ENCODE data around the gene RBMS1.
A peak's percentile ranks its signal among the peaks of the same experiment; 100 is the strongest.

Gene RBMS1

DNA sequence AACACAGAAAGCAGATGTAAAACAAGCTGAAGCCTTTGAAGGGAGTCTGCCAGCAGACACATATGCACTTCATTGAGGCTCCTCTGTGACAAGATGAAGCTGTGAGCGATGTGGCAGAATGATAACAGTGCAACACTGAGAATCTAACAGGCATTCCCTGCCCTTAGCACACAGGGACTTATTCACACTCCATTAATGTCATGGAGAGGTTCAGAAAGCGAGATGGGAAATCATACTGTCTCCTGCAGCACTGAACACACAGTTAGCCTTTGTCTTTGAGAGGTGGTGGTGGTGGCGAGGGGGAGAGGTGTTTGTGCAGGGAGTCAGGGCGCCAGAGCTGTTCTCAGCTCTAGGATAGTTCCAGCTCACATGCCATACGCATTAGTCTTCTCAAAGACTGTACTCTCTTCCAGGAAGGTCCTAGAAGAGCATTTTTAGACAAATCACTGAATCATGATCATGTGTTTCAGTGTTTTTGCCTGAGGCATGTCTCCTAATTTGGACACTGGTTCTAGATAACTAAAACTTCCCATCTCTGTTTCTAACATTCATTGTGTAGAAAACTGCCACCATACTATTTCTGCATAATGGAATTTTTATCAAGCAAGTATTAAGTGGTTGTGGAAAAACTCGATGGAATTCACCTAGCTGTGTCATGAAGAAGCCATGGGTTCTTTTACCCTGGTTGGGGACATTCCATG is 200.1 kb downstream of the RBMS1 start:
- no peaks in the 10 kb centered on the region for H3K9me3 ChIP-seq (ENCODE audit: control insufficient read depth, insufficient read depth, low read length)
- no peaks in the 10 kb centered on the region for H3F3A ChIP-seq (ENCODE audit: control insufficient read depth, insufficient read depth)
- H3K4me3 ChIP-seq (ENCODE audit: low read length) = no peak overlapping the region
- H3K9me2 ChIP-seq (replicated peaks; ENCODE audit: control insufficient read depth, low read length) = no peaks in the 10 kb centered on the region
- no peaks in the 10 kb centered on the region for H3K79me2 ChIP-seq (ENCODE audit: control insufficient read depth, low read length)
- TF ChIP-seq EZH2phosphoT487 (IDR thresholded peaks at IDR 0.05; ENCODE audit: borderline replicate concordance, low read length) = no peak
- no peaks in the 10 kb centered on the region for H3K36me3 ChIP-seq (ENCODE audit: control insufficient read depth, low read length)
- no peak overlapping the region for H3K27ac ChIP-seq (ENCODE audit: low read depth, low read length)
- no peaks in the 10 kb centered on the region for H3K27me3 ChIP-seq (ENCODE audit: control insufficient read depth, low read length)
- H3K4me1 ChIP-seq (ENCODE audit: control insufficient read depth, low read length) = no peaks in the 10 kb centered on the region
- no peaks in the 10 kb centered on the region for H4K20me1 ChIP-seq (ENCODE audit: control insufficient read depth, insufficient read depth, low read depth, low read length)
- H3K4me2 ChIP-seq (ENCODE audit: low read length) = no peak overlapping the region

DNA sequence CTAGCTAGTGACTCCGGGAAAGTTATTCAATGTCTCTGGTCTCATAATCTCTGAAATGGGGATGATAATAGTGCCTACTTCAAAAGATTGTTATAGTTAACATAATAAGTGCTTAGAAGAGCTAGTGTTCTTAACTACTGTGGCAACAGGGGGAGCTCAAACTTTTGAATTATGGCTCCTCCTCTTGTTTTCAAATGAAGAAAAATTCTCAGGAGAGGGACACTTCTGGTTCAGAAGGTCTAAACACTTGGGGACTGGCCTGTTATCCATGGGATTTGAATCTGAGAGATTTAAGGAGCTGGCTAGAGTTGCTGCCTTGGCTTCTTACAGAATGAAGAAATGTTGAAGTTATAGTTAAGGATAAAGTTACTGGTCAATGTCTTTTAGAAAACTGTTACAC is 201.4 kb downstream of the RBMS1 start:
- H3K9me2 ChIP-seq (replicated peaks; ENCODE audit: control insufficient read depth, low read length) = no peaks in the 10 kb centered on the region
- TF ChIP-seq EZH2phosphoT487 (IDR thresholded peaks at IDR 0.05; ENCODE audit: borderline replicate concordance, low read length) = no peak
- TF ChIP-seq, protein P1, sequence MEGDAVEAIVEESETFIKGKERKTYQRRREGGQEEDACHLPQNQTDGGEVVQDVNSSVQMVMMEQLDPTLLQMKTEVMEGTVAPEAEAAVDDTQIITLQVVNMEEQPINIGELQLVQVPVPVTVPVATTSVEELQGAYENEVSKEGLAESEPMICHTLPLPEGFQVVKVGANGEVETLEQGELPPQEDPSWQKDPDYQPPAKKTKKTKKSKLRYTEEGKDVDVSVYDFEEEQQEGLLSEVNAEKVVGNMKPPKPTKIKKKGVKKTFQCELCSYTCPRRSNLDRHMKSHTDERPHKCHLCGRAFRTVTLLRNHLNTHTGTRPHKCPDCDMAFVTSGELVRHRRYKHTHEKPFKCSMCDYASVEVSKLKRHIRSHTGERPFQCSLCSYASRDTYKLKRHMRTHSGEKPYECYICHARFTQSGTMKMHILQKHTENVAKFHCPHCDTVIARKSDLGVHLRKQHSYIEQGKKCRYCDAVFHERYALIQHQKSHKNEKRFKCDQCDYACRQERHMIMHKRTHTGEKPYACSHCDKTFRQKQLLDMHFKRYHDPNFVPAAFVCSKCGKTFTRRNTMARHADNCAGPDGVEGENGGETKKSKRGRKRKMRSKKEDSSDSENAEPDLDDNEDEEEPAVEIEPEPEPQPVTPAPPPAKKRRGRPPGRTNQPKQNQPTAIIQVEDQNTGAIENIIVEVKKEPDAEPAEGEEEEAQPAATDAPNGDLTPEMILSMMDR (IDR thresholded peaks at IDR 0.05; ENCODE audit: low read depth, low read length, poor library complexity, severe bottlenecking) = peak; percentile 12
- H3K4me1 ChIP-seq (ENCODE audit: control insufficient read depth, low read length) = no peaks in the 10 kb centered on the region
- no peaks in the 10 kb centered on the region for H3K9me3 ChIP-seq (ENCODE audit: control insufficient read depth, insufficient read depth, low read length)
- no peak overlapping the region for H3K4me3 ChIP-seq (ENCODE audit: low read length)
- no peaks in the 10 kb centered on the region for H3K79me2 ChIP-seq (ENCODE audit: control insufficient read depth, low read length)
- H3K27ac ChIP-seq (ENCODE audit: low read depth, low read length) = no peak overlapping the region
- H4K20me1 ChIP-seq (ENCODE audit: control insufficient read depth, insufficient read depth, low read depth, low read length) = no peaks in the 10 kb centered on the region
- no peaks in the 10 kb centered on the region for H3F3A ChIP-seq (ENCODE audit: control insufficient read depth, insufficient read depth)
- no peak overlapping the region for H3K4me2 ChIP-seq (ENCODE audit: low read length)
- H3K27me3 ChIP-seq (ENCODE audit: control insufficient read depth, low read length) = no peaks in the 10 kb centered on the region
- no peaks in the 10 kb centered on the region for H3K36me3 ChIP-seq (ENCODE audit: control insufficient read depth, low read length)

DNA sequence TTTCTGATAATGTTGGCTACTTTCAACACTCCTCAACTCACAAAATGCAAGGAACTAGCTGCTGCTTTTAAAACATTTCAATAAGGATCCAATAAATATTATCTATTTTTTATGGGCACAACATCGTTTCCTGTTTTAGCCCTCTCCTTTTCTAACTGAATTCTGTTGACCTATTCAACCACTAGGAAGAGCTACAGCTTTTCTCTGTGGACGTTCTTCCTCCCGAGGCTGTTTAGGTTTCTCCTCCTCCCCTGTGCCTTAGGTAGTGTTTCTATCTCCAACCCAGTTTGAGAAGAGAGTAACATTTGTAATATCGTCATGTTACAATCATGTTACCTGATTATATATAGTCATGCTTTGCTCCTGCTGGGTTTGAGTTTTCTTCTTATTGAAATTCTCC is 202.2 kb downstream of the RBMS1 start:
- Histone ChIP-seq H3F3A (ENCODE audit: control insufficient read depth, insufficient read depth) (no peaks in the 10 kb centered on the region), H3K4me3 (ENCODE audit: low read length) (no peak overlapping the region), H3K4me2 (ENCODE audit: low read length) (no peak overlapping the region), H3K9me2 (replicated peaks; ENCODE audit: control insufficient read depth, low read length) (no peaks in the 10 kb centered on the region), H3K79me2 (ENCODE audit: control insufficient read depth, low read length) (no peaks in the 10 kb centered on the region), H3K36me3 (ENCODE audit: control insufficient read depth, low read length) (no peaks in the 10 kb centered on the region), H3K27me3 (ENCODE audit: control insufficient read depth, low read length) (no peaks in the 10 kb centered on the region), H3K9me3 (ENCODE audit: control insufficient read depth, insufficient read depth, low read length) (no peaks in the 10 kb centered on the region), H4K20me1 (ENCODE audit: control insufficient read depth, insufficient read depth, low read depth, low read length) (no peaks in the 10 kb centered on the region), H3K27ac (ENCODE audit: low read depth, low read length) (no peak overlapping the region), H3K4me1 (ENCODE audit: control insufficient read depth, low read length) (no peaks in the 10 kb centered on the region)
- no peak for TF ChIP-seq EZH2phosphoT487 (IDR thresholded peaks at IDR 0.05; ENCODE audit: borderline replicate concordance, low read length)
- TF ChIP-seq, protein P1 (IDR thresholded peaks at IDR 0.05; ENCODE audit: low read depth, low read length, poor library complexity, severe bottlenecking) = no peak

DNA sequence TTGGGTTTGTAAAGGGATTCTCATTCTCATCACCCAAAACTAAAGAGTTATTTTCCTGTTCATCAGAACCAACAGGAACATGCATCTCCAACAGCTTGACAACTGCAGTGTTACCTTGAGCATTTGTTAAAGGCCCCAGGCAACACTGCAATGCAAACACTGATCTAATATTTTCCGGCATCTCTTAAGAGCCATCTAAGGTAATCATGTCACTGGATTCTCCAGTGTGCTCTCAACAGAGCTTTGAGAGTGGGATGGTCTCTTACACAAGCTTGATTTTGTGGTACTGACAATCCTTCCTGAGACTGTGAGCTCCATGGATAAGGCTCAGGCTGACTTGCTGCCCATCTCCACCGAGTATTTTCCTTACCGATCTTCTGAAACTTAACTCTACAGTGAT is 203.0 kb downstream of the RBMS1 start:
- no peak overlapping the region for H3K27ac ChIP-seq (ENCODE audit: low read depth, low read length)

More for the DNA sequence above, 203.0 kb downstream of the RBMS1 start:
- H3K9me2 ChIP-seq (replicated peaks; ENCODE audit: control insufficient read depth, low read length) = no peaks in the 10 kb centered on the region
- H3K4me3 ChIP-seq (ENCODE audit: low read length) = no peak overlapping the region
- H3K27me3 ChIP-seq (ENCODE audit: control insufficient read depth, low read length) = no peaks in the 10 kb centered on the region
- no peaks in the 10 kb centered on the region for H3F3A ChIP-seq (ENCODE audit: control insufficient read depth, insufficient read depth)
- no peaks in the 10 kb centered on the region for H3K36me3 ChIP-seq (ENCODE audit: control insufficient read depth, low read length)
- H3K79me2 ChIP-seq (ENCODE audit: control insufficient read depth, low read length) = no peaks in the 10 kb centered on the region
- no peak overlapping the region for H3K4me2 ChIP-seq (ENCODE audit: low read length)
- no peaks in the 10 kb centered on the region for H3K4me1 ChIP-seq (ENCODE audit: control insufficient read depth, low read length)
- no peak for TF ChIP-seq EZH2phosphoT487 (IDR thresholded peaks at IDR 0.05; ENCODE audit: borderline replicate concordance, low read length)
- TF ChIP-seq, protein P1 (IDR thresholded peaks at IDR 0.05; ENCODE audit: low read depth, low read length, poor library complexity, severe bottlenecking) = no peak
- H3K9me3 ChIP-seq (ENCODE audit: control insufficient read depth, insufficient read depth, low read length) = no peaks in the 10 kb centered on the region
- no peaks in the 10 kb centered on the region for H4K20me1 ChIP-seq (ENCODE audit: control insufficient read depth, insufficient read depth, low read depth, low read length)

Data from DOHH2 (cell line).